Measurements from ENCODE around the gene KCTD8. TPM values are rescaled to one million over a fixed set of nuclear protein-coding genes. Genes with fewer than 3 reads are reported as not detected.

KCTD8 gene
- total RNA-seq, 1 donor from 2014 or later: 7.1 TPM

DNA sequence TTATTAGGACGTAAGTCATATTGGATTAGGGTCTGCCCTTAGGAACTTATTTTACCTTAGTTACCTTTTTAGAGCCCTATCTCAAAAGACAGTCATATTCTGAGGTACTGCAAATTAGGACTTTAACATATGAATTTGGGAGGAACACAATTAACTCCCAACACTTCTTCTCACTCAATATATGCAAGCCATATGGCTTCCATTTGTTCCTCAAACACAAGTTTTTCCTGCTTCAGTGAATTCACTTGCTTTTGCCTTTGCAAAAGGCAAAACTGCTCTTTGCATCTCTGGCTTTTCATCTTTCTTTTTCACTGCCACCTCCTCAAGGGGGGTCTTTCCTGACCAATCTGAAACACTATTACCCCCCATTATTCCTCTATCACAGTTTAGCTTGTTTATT lies 220.3 kb downstream of the KCTD8 start:
- Mint-ChIP-seq H3K27me3 (ENCODE audit: low read depth) (peaks cover 3% of the 10 kb centered on the region), H3K4me1 (no peaks in the 10 kb centered on the region), H3K27ac (no peak overlapping the region), H3K9me3 (peaks cover 5% of the 10 kb centered on the region), H3K4me3 (no peak overlapping the region), H3K36me3 (peaks cover 3% of the 10 kb centered on the region)
- no peak for DNase-seq (ENCODE audit: low spot score in 2 of 2, unreplicated experiment in 2 of 2)
- TF ChIP-seq, protein P1, sequence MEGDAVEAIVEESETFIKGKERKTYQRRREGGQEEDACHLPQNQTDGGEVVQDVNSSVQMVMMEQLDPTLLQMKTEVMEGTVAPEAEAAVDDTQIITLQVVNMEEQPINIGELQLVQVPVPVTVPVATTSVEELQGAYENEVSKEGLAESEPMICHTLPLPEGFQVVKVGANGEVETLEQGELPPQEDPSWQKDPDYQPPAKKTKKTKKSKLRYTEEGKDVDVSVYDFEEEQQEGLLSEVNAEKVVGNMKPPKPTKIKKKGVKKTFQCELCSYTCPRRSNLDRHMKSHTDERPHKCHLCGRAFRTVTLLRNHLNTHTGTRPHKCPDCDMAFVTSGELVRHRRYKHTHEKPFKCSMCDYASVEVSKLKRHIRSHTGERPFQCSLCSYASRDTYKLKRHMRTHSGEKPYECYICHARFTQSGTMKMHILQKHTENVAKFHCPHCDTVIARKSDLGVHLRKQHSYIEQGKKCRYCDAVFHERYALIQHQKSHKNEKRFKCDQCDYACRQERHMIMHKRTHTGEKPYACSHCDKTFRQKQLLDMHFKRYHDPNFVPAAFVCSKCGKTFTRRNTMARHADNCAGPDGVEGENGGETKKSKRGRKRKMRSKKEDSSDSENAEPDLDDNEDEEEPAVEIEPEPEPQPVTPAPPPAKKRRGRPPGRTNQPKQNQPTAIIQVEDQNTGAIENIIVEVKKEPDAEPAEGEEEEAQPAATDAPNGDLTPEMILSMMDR (IDR thresholded peaks at IDR 0.05; ENCODE audit: unreplicated experiment): no peak

DNA sequence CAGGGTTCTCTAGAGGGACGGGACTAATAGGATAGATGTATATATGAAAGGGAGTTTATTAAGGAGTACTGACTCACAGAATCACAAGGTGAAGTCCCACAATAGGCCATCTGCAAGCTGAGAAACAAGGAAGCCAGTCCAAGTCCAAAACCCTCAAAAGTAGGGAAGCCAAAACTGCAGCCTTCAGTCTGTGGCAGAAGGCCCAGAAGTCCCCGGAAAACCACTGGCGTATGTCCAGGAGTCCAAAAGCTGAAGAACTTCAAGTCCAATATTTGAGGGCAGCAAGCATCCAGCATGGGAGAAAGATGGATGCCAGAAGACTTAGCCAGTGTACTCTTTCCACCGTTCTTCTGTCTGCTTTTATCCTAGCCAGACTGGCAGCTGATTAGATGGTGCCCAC lies 227.2 kb downstream of the KCTD8 start:
- Mint-ChIP-seq H3K9me3 (peaks cover under 1% of the 10 kb centered on the region), H3K27me3 (ENCODE audit: low read depth) (no peaks in the 10 kb centered on the region), H3K4me3 (no peak overlapping the region), H3K4me1 (peaks cover 2% of the 10 kb centered on the region), H3K27ac (no peak overlapping the region), H3K36me3 (no peaks in the 10 kb centered on the region)
- DNase-seq (ENCODE audit: low spot score in 2 of 2, unreplicated experiment in 2 of 2): no peak
- TF ChIP-seq, protein P1 (IDR thresholded peaks at IDR 0.05; ENCODE audit: unreplicated experiment): no peak

DNA sequence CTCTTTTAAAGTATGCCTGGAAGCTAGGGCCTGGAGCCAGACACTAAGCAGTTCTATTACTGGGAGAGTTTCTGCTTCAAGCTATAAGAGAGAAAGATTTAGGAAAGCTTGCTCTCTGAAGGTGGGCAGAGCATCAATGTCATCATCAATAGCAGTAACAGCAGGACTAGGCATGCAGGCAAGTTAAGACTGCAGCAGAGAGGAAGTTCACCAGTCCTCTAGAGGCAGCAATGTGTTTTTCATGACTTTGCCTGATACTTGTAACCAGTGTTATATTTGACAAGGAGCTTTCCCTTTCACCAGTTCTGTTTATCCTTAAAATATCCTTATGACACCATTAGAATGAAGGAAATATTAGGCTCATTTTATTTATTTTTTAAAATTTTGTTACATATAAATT lies 237.9 kb downstream of the KCTD8 start:
- H3K9me3 Mint-ChIP-seq: no peaks in the 10 kb centered on the region
- H3K4me1 Mint-ChIP-seq: peaks cover 6% of the 10 kb centered on the region
- H3K27me3 Mint-ChIP-seq (ENCODE audit: low read depth): no peaks in the 10 kb centered on the region

DNA sequence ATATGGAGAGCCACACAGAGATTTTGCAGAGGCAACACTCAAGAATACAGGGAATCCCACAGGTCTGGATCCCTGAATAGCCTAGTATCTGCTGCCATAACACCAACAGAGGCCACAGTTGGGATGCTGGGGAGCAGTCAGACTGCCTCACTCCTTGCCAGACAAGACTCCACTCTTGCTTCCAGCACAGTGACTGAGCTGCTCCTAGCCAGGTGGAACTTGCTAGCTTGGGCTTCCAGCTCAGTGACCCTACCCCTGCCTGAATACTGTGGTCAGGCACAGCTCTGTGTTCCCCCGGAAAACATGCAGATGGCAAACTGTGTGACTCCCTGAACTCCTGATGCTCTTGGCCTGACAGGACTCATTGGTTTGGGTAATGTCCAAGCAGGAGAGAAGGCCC lies 251.8 kb downstream of the KCTD8 start:
- no peaks in the 10 kb centered on the region for H3K27me3 Mint-ChIP-seq (ENCODE audit: low read depth)
- peaks cover 4% of the 10 kb centered on the region for H3K36me3 Mint-ChIP-seq
- no peak for DNase-seq (ENCODE audit: low spot score in 2 of 2, unreplicated experiment in 2 of 2)
- H3K27ac Mint-ChIP-seq: no peak overlapping the region
- H3K4me1 Mint-ChIP-seq: peaks cover 3% of the 10 kb centered on the region
- H3K9me3 Mint-ChIP-seq: peaks cover 42% of the 10 kb centered on the region
- H3K4me3 Mint-ChIP-seq: no peak overlapping the region
- TF ChIP-seq, protein P1 (IDR thresholded peaks at IDR 0.05; ENCODE audit: unreplicated experiment): no peak

More for the DNA sequence above, 237.9 kb downstream of the KCTD8 start:
- Mint-ChIP-seq H3K4me3 (no peak overlapping the region), H3K36me3 (no peaks in the 10 kb centered on the region), H3K27ac (no peak overlapping the region)
- TF ChIP-seq, protein P1 (IDR thresholded peaks at IDR 0.05; ENCODE audit: unreplicated experiment): no peak
- no peak for DNase-seq (ENCODE audit: low spot score in 2 of 2, unreplicated experiment in 2 of 2)

DNA sequence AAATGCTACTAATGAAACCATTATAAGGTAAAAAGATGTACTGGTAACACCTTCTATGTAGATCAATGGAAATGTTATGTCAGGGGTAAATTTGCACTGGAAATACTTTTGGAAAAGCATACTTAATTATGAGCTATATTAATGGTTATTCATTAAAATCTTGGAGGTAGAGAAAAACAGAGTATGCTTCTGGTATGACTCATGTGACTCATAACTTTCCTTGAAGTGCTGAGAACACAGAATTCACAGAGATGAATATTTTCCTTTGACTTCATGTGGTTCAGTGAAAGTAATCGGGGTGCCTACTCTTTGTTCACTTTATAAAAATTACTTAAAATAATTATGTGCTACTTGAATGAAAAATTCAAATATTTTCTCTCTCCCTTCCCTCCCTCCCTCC lies 254.2 kb downstream of the KCTD8 start:
- Mint-ChIP-seq H3K4me3 (no peak overlapping the region), H3K27ac (no peak overlapping the region), H3K9me3 (peaks cover 34% of the 10 kb centered on the region), H3K27me3 (ENCODE audit: low read depth) (no peaks in the 10 kb centered on the region), H3K36me3 (peaks cover 6% of the 10 kb centered on the region), H3K4me1 (peaks cover 3% of the 10 kb centered on the region)
- DNase-seq (ENCODE audit: low spot score in 2 of 2, unreplicated experiment in 2 of 2): no peak
- TF ChIP-seq, protein P1 (IDR thresholded peaks at IDR 0.05; ENCODE audit: unreplicated experiment): no peak

DNA sequence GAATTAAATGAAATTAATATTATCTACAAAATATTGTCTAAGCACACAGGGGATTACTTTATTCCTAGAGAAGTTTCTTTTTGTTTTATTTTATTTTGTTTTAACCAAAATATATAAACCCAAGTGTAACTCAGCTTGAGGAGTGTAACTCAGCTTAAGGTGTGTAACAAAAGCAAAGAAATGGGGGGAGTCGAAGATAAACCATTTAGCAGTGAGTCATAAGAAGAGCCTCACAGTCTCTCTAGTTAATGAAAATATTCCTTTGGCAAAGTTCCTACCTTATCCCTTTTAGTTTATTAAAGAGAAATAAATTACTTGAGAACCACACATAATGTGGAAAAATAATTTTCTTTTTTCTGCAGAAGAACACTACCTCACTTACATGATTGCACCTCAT lies 261.8 kb downstream of the KCTD8 start:
- Mint-ChIP-seq H3K27me3 (ENCODE audit: low read depth) (no peaks in the 10 kb centered on the region), H3K27ac (peak overlapping the region; percentile 72), H3K4me1 (peaks cover 9% of the 10 kb centered on the region), H3K36me3 (peaks cover 3% of the 10 kb centered on the region), H3K4me3 (no peak overlapping the region), H3K9me3 (peaks cover 14% of the 10 kb centered on the region)
- DNase-seq (ENCODE audit: low spot score in 2 of 2, unreplicated experiment in 2 of 2): no peak
- TF ChIP-seq, protein P1 (IDR thresholded peaks at IDR 0.05; ENCODE audit: unreplicated experiment): no peak

Measured in mesothelial cell of epicardium (in vitro differentiated cells).